HG03159 (cell line): ENCODE data around the gene MAP4K3.

Source experiments
- ATAC-seq: cut with Tn5 transposase; IDR thresholded peaks from one replicate; pipeline ENCODE4 v1.9.1; 2021; ENCODE audit warnings: mild to moderate bottlenecking, moderate library complexity; ENCODE audit not compliant: unreplicated experiment

The MAP4K3 gene

DNA sequence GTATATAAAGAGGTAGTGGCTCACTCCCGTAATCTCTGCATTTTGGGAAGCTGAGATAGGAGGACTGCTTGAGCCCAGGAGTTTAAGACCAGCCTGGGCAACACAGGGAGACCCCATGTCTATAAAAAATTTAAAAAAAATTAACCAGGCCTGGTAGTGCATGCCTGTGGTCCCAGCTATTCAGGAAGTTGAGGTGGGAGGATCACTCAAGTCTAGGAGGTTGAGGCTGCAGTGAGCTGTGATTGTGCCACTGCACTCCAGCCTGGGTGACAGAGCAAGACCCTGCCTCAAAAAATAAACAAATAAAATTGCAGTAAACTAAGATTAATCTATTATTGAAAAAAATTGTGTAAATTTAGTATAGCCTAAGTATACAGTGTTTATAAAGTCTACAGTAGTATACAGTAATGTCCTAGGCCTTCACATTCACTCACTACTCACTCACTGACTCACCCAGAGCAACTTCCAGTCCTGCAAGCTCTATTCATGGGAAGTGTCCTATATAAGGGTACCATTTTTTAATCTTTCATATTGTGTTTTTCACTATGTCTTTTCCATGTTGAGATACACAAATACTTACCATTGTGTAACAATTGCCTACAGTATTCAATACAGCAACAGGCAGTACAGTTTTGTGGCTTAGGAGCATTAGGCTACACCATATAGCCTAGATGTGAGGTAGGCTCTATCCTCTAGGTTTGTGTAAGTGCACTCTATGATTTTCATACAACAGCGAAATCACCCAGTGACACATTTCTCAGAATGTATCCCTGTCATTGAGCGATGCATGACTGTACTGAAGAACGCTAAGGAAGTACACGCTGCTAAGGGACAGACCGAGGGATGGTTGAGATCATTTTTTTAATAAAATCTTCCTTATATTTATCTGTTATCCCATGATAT, 10.4 kb upstream of the MAP4K3 start:
- ATAC-seq = no peak

DNA sequence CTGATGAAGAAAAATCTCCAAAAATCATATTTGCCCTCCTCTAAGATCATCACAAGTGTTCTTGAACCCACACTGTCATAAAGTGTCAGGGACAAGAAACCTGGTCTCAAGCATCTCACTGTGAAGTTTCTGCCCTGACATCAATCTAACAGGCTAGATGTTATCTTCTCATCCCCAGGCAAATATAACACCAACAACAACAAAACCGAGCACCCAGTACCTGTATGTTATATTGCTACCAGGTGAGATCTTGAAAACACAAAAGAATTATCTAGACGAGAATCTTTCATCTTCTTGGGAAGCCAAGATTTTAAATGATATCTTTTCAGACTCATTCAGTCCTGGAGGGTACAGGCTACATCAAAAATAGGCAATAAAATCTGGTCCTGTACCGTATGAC, 8.8 kb upstream of the MAP4K3 start:
- no peak for ATAC-seq

DNA sequence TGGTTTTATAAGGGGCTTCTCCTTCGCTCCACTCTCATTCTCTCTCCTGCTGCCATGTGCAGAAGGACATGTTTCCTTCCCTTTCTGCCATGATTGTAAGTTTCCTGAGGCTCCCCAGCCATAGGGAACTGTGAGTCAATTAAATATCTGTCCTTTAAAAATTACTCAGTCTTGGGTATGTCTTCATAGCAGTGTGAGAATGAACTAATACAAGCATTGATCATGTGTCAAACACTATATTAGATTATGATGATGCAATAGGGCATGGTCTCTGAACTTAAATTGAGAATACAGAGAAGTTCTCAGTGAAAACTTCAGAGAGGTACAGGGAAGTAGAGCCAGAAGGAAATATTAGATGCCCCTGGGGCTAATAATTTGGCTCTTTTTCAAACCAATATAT, 5.9 kb upstream of the MAP4K3 start:
- no peak for ATAC-seq

DNA sequence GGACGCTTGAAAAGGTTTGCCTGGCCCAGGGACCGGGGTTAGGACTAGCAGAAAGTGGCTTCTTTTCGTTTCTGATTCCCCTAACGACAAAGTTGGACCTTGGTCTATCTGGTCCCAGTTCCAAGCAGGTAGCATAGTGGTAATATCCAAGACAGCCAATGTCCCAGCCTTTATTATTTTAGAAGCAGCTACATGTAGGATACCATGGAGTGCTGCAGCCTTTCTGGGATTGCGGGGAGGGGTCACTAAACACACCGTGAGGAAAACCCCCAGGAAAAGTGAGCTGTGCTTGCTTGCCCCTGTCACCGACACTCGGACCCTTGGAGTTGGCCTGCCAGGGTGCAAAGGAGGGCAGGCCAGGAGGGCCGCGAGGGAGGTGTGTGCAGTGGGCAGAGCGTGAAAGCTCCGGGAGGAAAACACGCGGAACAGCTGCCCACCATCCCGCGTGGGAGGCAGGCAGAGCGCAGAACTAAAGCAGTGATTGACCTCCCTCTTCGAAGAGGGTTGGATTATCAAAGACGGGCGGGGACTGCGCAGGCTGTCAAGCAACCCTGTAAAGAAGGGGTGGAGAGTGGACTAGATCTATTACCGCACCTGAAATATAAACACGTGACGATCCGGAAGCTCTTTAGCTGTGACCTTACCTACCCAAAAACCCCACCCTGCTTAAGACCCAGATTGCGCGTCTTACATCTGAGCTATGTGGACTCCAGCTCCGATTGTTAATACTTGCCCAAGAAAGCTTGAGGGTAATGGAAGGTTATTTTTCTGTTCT, 624 bp upstream of the MAP4K3 start:
- peak; percentile 54 for ATAC-seq

DNA sequence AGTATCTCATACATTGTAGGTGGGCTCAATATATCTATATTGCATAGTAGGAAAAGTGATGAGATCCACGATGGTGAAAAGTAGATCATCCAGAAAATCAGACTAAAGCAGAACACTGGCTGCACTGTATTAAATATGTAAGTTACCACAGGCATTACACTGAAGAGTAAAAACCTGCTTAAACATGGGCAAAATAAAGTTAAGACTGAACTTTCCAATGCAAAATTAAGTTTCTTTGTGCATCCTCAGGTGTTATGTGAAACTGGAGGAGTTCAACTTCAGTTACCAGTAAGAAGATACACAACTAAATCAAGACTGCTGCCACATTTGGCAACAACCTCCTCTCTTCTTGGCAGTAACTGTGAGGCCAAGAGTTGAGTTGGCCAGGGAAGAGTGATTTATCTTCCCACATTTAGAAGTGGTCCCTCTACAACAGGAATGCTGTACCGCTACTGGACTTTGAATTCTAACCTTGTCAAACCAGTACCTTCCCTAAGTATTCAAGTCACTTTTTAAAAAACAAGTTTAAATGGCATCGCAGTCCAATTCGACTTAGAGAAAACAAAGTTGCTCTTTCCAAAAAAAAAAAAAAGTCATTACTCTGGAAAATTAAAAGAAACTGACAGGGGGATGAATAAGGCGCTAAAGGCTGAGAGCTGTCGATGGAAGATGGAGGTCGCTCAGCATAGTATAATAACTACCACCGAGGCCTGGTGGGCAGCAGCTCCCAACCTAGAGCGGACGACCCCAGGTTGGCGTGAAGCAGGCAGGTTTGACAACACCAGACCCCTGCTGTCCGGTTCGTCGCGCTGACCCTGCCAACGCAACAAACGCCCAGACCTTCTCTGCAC, 1.1 kb downstream of the MAP4K3 start:
- ATAC-seq = no peak

DNA sequence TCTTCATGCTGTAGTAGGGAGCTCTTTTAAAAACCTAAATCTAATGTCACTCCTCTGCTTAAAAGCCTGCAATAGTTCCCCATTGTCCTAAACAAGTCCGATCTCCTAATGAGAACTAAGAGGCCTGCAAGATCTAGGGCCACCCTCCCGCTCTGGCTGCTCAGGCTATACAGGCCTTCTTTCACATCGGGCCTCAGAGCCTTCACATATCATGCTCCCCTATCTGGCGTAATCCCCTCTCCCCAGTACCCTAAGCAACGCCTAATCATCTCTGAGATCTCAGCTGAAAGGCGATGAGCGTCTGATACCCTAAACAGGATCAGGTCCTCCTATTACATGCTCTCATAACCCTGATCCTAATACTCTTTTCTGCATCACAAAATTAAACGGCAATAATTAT, 1.9 kb downstream of the MAP4K3 start:
- no peak for ATAC-seq

DNA sequence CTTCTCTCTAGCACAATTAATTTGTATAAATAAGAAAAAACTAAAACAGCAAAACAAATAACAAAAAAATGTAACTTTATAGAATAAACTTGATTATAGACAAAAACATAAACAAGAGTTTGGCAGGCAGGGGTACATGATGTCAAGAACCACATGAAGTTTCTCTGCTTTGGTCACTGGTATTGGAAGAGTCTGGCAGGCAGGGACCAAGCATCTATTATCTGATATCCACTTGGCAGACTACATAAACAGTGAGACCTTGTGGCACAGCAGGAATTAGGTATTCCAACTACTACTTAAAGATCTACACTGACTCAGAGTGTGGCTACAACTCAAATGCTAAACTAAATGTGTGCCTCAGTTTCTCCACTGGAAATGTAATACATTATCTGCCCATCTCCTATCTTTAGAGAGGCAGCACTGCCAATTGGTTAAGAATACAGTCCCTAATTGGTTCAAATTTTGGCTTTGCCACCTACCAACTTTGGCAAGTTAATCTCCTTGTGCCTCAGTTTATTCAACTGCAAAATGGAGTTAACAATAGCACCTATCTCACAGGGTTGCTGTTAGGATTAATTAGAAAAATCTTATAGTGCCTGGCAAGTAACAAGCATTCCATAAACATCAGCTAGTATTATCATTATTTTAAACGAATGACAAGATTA, 2.7 kb downstream of the MAP4K3 start:
- ATAC-seq = no peak

DNA sequence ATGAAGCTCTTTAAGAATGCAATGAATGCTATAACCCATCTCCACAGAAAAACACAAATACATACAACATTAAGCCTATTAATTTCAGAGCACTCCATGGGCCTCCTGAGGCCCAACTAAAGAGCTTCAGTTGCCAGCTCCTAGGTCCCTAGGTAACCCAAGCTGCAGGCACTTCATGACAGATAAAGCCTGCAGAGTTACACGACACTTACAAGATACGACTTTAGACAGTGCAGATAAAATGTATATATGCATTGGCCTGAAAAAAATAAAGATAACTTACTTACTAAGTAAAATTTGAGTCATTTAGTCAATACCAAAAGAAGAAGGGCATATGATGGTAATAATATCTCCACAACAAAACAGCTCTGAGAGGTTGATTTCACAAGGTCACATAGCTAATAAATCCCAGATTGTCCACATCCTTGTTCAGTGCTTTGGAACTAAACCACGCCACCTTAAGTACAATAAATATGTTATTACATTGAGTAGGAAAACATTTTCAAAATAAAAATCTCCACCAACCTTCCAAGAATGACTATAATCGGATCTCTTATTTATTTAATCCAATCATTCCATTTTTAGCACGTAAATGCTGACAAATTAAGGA, 3.4 kb downstream of the MAP4K3 start:
- ATAC-seq = no peak

DNA sequence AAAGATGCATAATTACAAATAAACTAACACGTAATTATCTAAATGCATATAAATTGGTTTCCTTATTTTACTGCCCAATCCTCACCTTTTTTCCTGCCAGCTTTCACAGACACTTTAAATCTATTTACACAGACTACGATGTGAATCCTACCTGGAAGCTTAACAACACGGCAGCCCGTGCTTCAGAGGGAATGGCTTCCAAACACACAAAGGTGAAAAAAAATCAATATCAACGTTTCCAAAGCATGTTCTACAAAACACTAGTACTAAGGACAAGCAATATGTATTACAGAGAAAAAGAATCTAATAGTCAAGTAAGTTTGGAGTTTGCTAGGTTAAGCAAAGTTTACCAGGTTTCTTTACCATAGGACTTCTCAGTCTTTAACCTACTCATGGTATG, 4.4 kb downstream of the MAP4K3 start:
- ATAC-seq = no peak

DNA sequence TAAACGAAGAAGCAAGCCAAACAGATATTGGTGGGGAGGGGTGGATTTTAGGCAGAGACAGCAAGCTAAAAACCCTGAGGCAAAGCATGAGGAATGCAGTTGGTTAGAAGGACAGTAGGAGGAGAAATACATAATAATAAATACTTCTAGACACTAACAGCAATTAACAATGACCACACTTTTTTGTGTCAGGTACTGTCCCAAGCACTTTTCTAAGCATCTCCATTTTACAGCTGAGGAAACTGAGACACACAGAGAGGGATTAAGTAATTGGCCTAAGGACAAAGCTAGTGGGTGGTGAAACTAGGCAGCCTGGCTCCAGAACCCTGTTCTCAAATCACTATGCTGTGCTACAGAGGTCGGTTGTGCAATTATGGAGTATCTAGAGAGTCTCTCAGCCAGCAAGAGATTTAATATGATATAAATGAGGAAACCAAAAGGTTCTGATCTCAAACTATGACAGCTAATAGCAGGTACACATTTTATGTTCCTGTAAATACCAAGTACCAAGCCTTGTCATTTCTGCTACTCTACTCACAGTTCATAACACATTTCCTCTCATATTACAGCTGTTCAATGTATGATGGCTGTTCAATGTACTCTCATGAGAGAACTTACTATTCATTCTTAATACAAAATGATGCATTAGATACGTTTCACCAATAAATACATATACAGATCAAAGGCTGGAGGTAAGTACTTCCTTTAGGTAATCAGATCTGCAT, 5.3 kb downstream of the MAP4K3 start:
- ATAC-seq = no peak

DNA sequence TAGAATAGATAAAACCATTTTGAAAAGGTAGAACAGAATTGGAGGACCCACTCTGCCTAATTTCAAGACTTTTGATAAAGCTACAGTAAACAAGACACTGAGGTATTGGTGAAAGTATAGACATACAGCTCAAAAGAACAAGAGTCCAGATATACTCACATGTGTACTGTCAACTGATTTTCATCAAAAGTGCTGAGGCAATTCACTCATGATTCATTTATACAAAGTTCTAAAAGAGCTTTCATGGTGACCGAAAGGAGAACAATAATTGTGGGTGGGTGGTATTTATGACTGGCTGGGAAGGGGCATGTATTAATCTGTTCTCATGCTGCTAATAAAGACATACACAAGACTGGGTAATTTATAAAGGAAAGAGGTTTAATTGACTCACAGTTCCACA, 7.3 kb downstream of the MAP4K3 start:
- ATAC-seq = no peak

DNA sequence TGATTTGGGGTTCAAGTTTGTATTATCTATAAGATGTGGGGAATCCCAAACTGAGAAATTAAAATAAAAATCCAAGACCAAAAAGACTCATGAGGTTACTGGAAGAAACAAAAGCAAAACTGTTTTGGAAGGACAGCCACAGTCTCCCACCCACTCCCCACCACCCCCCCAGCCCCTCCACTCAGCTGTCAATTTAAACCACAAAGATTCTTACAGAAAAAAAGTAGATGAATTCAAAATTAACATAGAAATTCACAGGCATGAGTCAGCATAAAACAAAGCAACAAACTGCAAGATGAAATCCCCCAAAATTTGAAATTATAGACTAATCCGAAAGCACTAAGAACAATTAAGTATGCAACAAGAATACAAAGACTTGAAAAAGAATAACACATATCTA, 12.1 kb downstream of the MAP4K3 start:
- no peak for ATAC-seq

DNA sequence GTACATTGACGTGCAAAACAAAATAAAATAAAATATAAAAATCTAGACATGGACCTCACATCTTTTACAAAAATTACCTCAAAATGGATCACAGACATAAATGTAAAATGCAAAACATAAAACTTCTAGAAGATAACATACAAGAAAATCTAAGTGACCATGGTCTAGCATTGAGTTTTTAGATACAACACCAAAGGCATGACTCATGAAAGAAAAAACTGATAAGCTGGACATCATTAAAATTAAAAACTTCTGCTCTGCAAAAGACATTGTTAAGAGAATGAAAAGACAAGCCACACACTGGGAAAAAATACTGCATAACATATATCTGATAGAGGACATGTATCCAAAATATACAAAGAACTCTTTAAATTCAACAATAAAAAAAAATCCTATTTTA, 14.4 kb downstream of the MAP4K3 start:
- ATAC-seq = no peak

DNA sequence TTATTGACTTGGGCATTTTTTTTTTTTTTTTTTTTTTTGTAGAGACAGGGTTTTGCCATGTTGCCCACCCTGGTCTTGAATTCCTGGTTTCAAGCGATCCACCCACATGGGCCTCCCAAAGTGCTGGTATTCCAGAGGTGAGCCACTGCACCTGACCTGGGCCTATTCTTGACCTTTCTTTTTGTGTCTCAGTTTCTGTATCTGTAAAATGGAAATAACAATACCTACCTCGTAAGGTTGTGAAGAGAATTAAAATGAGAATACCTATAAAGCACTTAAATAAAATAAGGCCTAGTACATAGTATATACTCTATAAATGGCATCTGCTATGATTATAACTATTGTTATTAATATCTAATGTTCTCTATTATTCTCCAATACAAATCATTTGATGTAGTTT, 15.7 kb downstream of the MAP4K3 start:
- no peak for ATAC-seq

DNA sequence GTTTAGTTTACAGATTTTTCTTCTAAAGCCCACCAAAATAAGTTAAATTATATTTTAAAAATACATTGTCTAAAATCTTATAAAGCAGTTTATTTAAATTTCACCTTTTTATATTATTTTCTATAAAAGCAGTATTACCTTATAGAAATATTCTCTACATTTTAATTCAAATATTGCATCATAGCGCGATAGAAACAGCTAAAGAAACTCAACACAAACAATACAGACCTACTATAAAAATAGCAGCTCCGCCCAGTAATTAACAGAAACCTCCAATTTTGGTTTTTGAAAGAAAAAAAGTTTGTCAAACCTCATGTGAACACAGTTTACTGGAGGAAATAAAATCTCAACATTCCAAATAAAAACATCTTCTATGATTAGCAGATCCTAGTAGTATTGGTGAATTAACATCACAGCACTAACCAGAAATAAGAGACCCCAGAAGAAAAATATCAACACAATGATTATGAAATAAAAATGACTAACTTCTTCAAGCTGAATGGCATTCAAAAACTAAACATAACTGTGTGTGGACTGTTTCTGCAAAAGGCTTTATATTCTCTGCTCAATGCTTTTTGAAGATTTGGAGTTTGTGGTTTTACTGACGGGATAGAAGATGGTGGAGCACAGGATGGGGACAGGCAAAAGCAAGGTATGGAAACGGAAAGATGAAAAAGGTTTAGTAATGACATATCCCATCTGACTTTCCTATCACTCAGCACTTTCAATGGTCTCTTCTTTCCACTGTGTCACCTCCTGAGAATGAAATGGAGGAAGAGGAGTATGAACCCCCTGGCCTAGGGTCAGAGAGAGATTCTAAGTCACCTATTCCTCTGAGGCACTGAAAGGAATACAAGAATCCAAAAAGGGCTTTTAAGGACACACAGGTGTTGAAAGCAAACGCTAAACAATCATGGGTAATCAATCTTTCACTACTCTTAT, 17.5 kb downstream of the MAP4K3 start:
- ATAC-seq = no peak

DNA sequence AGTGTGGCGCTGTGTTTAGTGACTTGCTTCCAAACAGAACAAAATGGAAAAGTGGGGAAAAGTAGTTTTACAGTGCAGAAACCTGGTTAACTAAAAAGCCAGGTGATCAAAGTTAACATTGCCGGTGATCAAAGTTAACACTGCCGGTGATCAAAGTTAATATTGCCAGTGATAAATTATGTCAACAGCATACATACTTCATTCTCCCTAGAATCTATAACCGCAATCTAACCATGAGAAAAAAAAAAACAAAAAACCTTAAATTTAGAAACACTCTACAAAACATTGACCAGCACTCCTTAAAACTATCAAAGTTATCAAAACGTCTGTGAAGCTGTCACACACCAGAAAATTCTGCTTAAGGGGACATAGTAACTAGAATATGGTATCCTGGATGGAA, 18.6 kb downstream of the MAP4K3 start:
- no peak for ATAC-seq

DNA sequence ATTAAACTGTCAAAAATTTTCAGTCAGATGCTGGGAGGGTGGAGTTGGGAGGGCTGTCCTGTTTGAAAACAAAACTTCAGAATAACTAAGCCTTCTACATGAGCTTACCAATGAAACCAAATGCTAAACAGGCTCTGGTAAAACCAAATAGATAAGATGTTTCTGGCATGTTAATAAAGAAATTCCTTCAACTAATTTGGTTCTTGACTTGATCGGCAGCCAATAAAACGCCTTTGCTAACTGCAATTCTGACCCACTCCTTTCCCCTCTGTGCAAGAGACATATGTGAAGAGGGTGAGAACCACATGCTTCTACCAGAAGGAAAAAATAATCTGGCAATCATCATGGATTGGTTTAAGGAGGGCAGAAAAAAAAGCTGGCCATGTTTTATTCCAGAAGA, 20.9 kb downstream of the MAP4K3 start:
- no peak for ATAC-seq

DNA sequence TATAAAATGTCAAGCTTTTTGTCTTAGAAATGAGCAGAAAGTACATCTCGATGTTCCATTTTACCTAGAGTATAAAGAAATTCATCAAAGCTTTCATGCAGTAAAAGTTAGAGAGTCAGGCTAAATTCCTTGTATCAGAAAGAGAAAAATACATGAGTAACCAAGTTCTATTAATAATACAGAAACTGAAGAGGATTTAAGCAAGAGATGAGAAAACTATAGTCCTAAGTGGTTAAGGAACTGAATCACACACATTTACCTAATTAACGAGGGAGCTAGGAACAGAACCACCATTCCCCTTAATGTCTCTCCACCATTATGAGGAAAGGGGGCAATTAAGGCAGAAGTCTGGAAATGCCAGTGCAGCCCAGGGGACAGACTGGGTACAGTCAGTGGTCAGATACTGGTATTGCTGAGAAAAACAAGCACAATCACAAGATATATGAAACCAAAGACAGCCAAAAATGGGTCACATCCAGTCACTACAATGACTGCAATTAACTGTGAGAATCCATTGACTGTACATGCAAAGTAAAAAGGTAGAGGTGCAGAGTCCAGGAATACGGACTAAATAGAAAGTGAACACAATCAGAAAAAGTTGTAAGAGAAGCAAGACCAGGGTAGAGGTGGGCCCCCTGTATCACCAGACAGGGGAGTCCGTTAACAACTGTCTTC, 23.9 kb downstream of the MAP4K3 start:
- ATAC-seq = no peak
